Stimulated activated CD4-positive, alpha-beta T cell treated with anti-CD3 and anti-CD28 coated beads, Interleukin-4, amount 100 ng/mL, for 48 hours (primary cell): ENCODE results near the gene CELF2.
"Not testable (repeated sequence)": the region's sequence is repeated elsewhere in the genome, so short reads cannot be mapped to it uniquely, and the experiment has no call there.

Experiments used
- DNase-seq, 2 donors: peaks; one replicate each; pipeline ENCODE4 v3.0.0-alpha.2; 2020; ENCODE audit warnings: low read depth in 2 of 2

The CELF2 gene

GRCh38 chr10:11170993-11171851 is 153.6 kb downstream of the CELF2 start:
- peak in 1 of 2 donors; percentile 47 for DNase-seq

DNA sequence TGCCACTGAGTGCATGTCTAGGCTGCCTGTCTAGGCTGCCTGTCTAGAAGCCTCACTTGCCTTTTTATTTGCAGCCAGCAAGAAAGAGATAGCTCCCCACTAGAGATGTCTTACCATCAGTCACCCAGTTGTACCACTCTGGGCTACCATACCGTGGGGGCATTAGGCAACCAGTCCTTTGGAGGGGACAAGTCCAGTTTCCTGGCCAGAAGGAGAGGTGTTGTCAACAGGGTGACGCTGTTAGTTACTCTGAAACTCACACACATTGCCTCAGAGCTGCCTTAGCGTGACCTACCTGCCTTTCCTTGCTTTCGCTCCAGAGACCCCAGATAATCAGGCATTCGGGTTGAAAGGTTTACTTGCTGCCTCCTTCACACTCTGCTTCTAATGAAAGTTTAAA is 155.4 kb downstream of the CELF2 start:
- DNase-seq: no peak

DNA sequence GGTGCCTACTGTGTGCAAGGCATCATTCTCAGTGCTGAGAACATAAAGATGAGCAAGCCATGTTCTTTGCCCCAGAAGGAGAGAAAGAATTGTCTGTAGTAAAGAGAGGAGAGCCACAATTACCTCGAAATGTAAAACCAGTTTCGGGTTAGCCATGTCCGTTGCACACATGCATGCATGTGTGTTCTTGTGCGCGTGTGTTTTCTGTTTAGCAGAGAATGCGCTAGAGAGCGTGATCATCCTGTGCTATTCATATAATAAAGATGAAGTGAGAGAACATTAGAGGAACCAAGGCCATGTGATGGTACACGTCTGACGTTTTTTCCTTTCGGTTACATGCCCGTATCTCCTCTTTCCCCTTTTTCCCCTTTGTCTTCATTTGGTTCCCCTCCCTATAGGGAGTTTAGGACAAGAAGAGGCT is 158.2 kb downstream of the CELF2 start:
- DNase-seq: no peak

DNA sequence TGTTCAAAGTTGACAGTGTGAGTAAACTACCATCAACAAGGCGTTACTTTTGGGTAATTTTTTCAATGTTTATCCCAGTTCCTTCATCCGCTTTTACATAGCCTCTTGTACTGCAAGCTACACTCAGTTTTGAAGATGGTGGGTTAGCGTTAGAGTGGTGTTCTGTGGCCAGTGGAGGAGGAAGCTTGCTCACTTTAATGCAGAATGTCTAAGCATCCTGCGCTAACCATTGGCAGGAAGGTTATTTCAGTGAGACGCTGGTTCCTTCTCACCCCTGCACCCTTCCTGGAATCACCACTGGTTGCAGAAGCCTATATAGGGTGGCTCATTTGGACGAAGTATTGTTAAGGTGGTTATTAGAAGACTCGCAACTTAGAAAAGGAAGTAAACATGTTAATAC is 159.1 kb downstream of the CELF2 start:
- no peak for DNase-seq

DNA sequence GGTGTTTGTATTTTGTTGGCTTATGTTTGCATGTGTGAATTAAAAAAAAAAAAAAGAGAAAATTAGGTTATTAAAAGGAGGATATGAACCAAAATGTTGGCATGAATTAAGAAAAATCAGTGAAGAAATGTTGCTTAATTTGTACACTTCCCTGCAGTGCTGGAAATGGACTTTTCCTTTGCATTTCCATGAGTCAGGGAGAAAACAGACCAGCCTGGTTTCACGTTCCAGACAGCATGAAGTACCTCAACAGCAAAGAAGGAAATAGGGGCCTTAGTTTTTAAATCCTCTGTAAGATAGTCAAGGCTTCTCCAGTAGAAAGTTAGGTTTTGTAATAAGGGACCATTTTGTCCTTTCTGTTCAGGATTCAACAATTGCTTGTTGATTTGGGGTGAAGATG is 159.7 kb downstream of the CELF2 start:
- DNase-seq: no peak

GRCh38 chr10:11177926-11178471 is 160.3 kb downstream of the CELF2 start:
- no peak for DNase-seq

DNA sequence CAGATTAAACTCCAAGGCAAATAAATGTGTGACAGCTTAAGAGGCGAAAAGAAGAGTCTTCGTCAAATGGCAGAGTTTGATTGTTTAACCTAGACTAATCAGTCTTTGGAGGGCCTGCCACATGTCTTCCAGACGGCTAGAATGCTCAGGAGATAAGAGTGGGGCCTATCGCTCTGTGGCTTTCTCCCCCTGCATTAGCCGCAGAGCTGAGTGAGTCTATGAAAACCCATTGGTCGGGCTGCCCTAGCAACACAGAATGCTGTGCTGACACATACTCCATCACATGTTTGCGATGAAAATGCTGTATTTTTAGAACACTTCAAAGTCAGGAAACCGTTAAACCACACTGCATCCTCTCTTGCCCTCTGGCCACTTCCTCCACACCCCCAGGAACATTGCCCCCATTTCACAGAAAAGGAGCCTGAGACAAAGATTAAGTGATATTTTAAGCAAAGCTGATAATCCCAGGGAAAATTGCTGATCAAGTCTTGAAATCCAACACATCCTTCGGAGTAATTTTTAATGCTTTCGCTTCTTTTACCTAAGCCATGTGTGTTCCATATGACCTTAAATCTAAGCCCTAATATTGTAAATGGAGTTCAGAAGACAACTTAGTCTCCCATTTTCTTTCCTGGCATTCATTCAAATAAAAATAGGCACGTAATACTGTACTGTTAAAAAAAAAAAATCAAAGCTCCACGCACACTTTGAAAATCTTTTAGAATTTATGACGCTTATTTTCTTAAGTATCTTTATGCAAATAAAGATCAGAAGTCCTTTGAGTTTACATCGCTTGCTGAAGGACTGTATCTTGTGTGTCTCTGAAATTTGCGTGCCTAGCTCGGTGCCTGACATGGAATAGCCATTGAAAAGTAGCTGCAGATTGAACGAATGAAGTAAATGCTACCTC is 161.2 kb downstream of the CELF2 start:
- DNase-seq: peak; percentile 58 to 74

GRCh38 chr10:11179516-11180105 is 161.9 kb downstream of the CELF2 start:
- DNase-seq: no peak

DNA sequence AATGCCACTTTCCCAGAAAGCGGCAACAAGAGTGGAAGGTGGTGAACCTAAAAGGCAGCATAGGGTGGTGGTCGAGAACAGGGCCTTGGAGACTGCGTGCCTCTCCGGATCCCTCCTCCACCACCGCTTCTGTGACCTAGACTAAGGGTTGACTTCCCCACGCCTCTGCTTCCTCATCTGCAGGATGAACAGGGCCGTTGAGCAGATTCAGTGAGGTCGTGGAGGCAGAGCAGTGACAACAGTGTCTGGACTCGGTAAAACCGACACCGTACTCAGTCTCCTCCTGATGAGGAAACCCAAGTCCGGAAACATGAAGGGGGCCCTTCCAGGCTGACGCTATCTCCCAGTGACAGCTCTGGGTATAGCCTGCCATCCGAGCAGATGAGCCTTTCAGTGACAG is 162.6 kb downstream of the CELF2 start:
- DNase-seq: peak; percentile 44 to 52

DNA sequence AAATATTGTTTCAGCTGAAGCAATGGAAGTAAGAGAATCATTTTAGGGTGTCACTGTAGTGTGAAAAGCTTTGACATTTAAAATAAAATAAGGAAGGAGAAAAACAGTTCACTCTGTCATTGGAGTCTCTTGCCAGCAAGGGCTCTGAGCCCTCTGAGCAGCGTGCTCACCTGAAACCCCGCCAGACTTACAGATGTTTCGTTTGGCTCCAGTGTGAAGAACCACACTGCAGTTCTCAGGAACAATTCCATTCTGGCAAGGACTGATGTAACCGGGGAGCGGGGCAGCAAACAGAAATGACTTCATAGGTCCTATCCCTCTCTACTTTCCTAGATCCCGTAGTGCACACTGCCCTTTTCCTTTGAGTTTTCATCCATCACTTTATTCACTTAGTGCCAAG is 164.3 kb downstream of the CELF2 start:
- DNase-seq: no peak

- no peak for DNase-seq
Observed at GRCh38 chr10:11183015-11183414, 165.3 kb downstream of the CELF2 start.

- DNase-seq: no peak
Observed at GRCh38 chr10:11184093-11184492, 166.4 kb downstream of the CELF2 start.

DNA sequence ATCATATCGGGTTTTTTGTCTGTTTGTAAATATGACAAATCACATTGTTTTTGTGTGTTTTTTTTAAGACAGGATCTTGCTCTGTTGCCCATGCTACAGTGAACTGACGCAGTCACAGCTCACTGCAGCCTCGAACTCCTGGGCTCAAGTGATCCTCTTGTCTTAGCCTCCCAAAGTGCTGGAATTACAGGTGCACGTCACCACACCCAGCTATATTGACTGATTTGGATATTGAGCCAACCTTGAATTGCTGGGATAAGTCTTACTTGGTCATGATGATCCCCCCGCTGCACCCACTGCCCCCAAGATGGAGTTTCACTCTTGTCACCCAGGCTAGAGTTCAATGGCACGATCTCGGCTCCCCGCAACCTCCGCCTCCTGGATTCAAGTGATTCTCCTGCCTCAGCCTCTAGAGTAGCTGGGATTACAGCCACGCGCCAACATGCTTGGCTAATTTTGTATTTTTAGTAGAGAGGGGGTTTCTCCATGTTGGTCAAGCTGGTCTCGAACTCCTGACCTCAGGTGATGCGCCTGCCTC is 167.5 kb downstream of the CELF2 start:
- not testable (repeated sequence) for DNase-seq

DNA sequence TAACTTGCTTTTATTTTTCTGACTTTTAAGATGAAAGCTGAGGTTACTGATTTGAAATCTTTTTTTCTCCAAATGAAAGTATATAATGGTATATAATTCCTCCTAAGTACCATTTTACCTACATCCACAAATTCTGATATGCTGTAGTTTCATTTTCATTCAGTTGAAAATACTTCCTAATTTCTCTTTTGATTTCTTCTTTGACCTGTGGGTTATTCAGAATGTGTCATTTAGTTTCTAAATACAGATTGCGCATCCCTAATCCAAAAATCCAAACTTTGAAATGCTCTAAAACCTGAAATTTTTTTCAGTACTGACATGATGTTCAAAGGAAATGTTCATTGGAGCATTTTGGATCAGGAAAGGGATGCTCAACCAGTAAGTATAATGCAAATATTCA is 168.7 kb downstream of the CELF2 start:
- DNase-seq: no peak

GRCh38 chr10:11189582-11190376 is 172.1 kb downstream of the CELF2 start:
- no peak for DNase-seq

GRCh38 chr10:11191190-11191589 is 173.5 kb downstream of the CELF2 start:
- no peak for DNase-seq

GRCh38 chr10:11191678-11192077 is 174.0 kb downstream of the CELF2 start:
- DNase-seq: no peak

DNA sequence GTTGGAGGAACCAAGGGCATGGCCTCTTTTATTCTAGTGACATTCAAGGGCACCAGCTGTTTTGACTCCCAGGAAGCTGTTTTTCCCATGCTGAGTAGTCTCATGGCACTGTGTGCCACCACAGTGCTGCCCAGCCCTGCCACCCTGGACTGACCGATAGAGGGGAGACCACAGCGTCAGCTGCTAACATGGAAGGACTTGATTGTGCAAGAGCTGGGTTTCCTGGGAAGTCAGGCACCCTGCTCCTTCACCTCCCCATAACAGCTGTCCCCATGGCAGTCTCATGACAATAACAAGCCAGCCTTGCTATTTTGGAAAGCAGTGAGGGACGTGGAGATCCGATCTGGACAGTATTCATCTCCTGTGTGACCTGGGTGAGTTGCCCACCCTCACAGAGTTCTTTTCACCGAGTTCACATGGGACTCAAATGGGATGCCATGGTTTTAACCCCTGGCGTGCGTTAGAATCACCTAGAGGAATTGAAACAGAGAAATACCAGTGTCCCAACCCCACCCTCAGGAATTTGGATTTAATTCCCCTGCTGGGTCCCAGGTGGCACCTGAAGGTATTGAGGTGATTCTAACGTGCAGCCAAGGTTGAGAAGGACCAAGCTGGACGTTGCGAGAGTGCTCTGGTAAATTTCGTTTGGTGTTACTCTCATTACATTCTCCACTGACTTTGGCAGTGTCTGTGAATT is 174.8 kb downstream of the CELF2 start:
- DNase-seq: no peak

DNA sequence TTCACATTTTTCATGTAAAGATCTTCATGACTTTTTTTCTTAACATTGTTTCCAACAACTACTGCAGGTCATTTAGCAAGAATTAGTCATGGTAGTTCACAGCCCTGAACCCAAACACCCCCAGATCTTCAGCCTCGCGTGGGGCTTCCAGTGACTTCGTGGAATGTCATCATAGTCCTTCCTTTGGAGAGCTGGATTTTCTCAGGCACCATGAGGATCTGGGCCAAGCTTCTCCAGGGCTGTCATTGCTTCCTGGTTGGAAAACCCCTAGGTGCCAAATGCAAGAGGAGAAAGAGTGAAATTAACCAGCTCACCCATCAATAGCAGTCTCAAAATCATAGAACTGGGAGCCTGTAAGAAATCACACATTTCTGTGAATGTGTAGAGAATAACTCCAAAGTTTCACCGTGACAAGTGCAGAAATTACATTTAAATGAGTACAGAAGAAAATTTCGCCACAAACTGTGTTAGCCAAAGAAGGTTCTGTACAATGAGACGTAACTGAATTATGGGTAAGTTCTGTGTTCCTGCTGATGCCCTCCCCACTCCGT is 175.4 kb downstream of the CELF2 start:
- DNase-seq: no peak
